ENCODE measurements around the gene GDPD4.

GDPD4 gene

GRCh38 chr11:77299528-77299993 is 1.9 kb downstream of the GDPD4 start:
- no peak for DNase-seq (ENCODE audit: low read depth in 2 of 3, low spot score in 2 of 3)

- no peak for DNase-seq (ENCODE audit: low read depth in 2 of 3, low spot score in 2 of 3)
Observed at GRCh38 chr11:77294040-77294439, 7.4 kb downstream of the GDPD4 start.

DNA sequence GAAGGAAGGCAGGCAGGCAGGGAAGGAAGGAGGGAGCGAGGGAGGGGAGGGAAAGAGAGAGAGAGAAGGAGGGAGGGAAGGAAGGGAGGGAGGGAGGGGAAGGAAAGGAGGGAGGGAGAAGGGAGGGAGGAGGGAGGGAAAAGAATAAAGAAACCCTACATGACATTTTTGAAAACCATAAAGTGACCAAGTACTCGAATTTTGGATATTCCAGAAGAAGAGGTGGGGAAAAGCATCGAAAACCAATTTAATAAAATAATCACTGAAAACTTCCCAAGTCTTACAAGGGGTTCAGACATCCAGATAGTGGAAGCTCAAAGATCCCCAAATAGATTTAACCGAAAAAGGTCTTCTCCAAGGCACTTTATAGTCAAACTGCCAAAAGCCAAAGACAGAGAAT is 11.7 kb downstream of the GDPD4 start:
- no peak for DNase-seq (ENCODE audit: low read depth in 2 of 3, low spot score in 2 of 3)

- no peak for DNase-seq (ENCODE audit: low read depth in 2 of 3, low spot score in 2 of 3)
Observed at GRCh38 chr11:77287615-77288273, 13.7 kb downstream of the GDPD4 start.

GRCh38 chr11:77287136-77287535 is 14.3 kb downstream of the GDPD4 start:
- DNase-seq (ENCODE audit: low read depth in 2 of 3, low spot score in 2 of 3), result no peak

GRCh38 chr11:77284476-77285468 is 16.7 kb downstream of the GDPD4 start:
- no peak for DNase-seq (ENCODE audit: low read depth in 2 of 3, low spot score in 2 of 3)

DNA sequence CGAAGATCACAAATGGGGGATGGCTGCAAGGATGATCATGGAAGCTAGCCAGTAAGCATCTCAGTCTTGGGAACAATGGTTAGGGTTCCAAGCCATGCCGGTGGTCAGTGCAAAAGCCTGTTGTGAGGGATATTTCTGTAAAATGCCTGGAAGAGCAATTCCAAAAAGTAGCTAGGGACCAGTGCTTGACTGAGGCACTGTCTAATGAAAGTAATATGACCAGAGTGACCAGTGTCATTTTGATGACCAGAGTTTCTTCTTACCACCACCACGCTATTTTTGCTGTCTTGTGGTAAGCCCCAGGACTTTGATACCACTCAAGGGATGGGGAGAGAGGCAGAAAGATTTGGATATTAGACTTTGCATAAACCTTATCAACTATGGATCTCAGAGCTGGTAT is 18.4 kb downstream of the GDPD4 start:
- no peak for DNase-seq (ENCODE audit: low read depth in 2 of 3, low spot score in 2 of 3)

GRCh38 chr11:77278595-77279506 is 22.6 kb downstream of the GDPD4 start:
- DNase-seq (ENCODE audit: low read depth in 2 of 3, low spot score in 2 of 3), result no peak

- DNase-seq (ENCODE audit: low read depth in 2 of 3, low spot score in 2 of 3), result no peak
Observed at GRCh38 chr11:77276271-77276670, 25.2 kb downstream of the GDPD4 start.

- no peak for DNase-seq (ENCODE audit: low read depth in 2 of 3, low spot score in 2 of 3)
Observed at GRCh38 chr11:77270921-77271320, 30.6 kb downstream of the GDPD4 start.

GRCh38 chr11:77269484-77270123 is 31.9 kb downstream of the GDPD4 start:
- DNase-seq (ENCODE audit: low read depth in 2 of 3, low spot score in 2 of 3), result no peak

DNA sequence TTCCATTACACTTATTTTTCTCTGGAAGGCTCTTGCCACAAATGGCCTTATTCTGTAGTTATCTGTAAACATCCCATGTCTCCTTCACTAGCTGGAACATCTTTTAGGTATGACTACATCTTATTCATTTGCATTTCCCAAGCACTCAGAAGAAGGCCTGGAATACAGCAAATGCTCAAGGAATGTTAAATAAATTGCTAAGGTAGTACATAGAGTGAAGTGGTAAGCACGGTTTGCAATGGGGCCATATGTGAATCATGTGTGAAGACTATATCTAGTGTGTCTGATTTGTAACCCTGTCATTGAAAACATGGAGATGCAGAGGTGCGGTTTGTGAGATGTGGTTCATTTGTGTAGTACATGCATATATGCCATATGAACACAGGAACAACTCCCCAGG is 33.5 kb downstream of the GDPD4 start:
- no peak for DNase-seq (ENCODE audit: low read depth in 2 of 3, low spot score in 2 of 3)

GRCh38 chr11:77266766-77267165 is 34.7 kb downstream of the GDPD4 start:
- no peak for DNase-seq (ENCODE audit: low read depth in 2 of 3, low spot score in 2 of 3)

DNA sequence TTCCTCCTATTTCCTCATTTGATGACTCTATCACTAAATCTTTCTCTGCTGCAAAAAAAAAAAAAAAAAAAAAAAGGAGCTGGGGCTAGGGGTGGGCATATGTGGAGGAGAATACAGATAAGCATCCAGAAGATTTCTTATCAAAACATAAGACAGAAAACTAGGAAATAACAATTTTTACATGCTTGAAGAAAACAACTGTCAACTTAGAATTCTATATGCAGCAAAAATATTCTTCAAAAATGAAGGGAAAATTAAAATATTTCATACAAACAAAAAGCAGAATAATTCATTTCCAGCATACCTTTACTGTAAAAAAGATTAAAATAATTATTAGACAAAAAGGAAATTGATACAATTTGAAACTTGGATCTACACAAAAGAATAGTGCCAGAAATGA is 38.7 kb downstream of the GDPD4 start:
- DNase-seq (ENCODE audit: low read depth in 2 of 3, low spot score in 2 of 3), result no peak

DNA sequence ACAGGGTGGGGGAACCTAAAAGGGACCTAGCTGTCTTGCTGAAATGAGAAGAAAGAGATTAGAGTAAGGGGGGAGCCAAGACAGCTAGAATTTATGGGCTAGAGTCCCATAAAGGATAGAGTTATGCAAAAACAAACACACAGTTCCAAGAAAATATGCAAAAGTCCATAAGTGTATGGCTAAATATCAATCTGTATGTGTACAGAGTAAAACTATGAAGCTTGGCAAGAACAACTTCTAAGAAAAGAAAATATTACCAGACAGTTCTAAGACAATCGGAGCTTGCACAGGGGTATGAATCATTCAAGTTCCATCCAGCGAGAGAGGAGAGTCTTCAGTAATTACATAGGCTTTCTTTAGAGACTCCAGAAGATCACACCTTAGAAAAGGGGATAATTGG is 41.8 kb downstream of the GDPD4 start:
- DNase-seq (ENCODE audit: low read depth in 2 of 3, low spot score in 2 of 3), result no peak

- DNase-seq (ENCODE audit: low read depth in 2 of 3, low spot score in 2 of 3), result no peak
Observed at GRCh38 chr11:77253690-77254089, 47.8 kb downstream of the GDPD4 start.

- DNase-seq (ENCODE audit: low read depth in 2 of 3, low spot score in 2 of 3), result no peak
Observed at GRCh38 chr11:77252555-77253270, 48.8 kb downstream of the GDPD4 start.

DNA sequence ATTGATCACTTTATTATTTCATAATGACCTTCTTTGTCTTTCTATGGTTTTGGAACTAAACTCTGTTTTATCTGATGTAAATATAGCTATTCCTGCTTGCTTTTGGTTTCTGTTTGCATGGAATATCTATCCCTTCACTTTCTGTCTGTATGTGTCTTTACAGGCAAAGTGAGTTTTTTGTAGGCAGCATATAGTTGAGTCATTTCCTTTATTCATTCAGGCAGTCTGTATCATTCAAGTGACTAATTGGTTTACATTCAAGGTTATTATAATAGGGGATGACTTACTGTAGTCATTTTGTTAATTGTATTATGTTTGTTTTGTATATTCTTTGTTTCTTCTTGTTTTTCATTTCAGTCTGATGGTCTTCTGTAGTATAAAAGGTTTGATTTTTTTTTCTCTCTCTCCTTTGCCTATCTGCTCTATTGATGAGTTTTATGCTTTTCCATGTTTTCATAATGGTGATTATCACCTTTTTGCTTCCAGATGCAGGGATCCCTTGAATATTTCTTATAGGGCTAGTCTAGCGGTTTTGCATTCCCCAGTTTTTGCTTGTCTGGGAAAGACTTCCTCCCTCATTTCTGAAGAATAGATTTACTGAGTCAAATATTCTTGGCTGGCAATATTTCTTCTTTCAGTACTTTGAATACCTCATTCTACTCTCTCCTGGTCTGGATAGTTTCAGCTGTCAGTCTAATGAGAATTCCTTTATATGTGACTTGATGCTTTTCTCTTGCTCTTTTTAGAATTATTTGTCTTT is 50.4 kb downstream of the GDPD4 start:
- no peak for DNase-seq (ENCODE audit: low read depth in 2 of 3, low spot score in 2 of 3)

DNA sequence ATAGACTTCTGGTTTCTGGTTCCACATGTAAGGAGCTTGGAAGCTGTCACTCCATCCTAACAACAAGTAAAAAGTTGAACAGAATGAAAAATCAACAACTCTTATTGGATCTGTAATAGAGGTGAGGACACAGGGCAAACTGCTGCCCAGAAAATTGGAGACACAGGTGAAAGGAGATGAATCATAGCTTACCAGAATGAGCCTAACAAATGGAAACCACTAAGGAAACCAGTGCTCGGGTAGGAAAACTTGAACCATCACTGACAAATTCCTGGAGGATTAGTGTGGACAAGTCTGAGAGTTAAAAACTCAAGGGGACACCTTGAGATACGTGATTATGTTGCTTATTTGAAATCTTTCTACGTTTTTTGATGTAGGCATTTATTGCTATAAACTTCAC is 52.1 kb downstream of the GDPD4 start:
- no peak for DNase-seq (ENCODE audit: low read depth in 2 of 3, low spot score in 2 of 3)

Measured in activated CD8-positive, alpha-beta memory T cell treated with anti-CD3 and anti-CD28 coated beads for 48 hours (primary cell).